Motor neuron (in vitro differentiated cells): Measurements from ENCODE around the gene PTH2R. TPM values are rescaled to one million over a fixed set of nuclear protein-coding genes. Genes with fewer than 3 reads are reported as not detected.
A peak's percentile ranks its signal among the peaks of the same experiment; 100 is the strongest.

Experiments used
- ATAC-seq, 8 experiments: fragments of 200-7000 bp; cut with Tn5 transposase; replicated peaks in 6 of 8; 2 replicates each; pipeline ENCODE4 v1.8.0; 2021; ENCODE audit warnings: mild to moderate bottlenecking in 8 of 8, moderate library complexity in 8 of 8
- H3K27ac ChIP-seq, 2 donors: fragments of 250-450 bp; sonication (Bioruptor Pico); 2 replicates each; pipeline ENCODE4 v1.9.0; 2021; ENCODE audit warnings: antibody characterized with exemption in 2 of 2, mild to moderate bottlenecking in 2 of 2, moderate library complexity in 1 of 2
- H3K4me1 ChIP-seq, 2 donors: fragments of 250-450 bp; sonication (Bioruptor Pico); replicated peaks in 1 of 2; 2 replicates each; pipeline ENCODE4 v1.6.1; 2021; ENCODE audit warnings: antibody characterized with exemption in 2 of 2, mild to moderate bottlenecking in 2 of 2, moderate library complexity in 1 of 2
- H3K4me3 ChIP-seq, 5 donors: fragments of 250-450 bp; sonication (Bioruptor Pico); 2 replicates each; pipeline ENCODE4 v1.9.0; 2021; ENCODE audit warnings: antibody characterized with exemption in 5 of 5, mild to moderate bottlenecking in 5 of 5, moderate library complexity in 4 of 5
- WGBS, 10 experiments: fragments of 450-650 bp; shearing (Covaris generic); methylation state at CpG; one replicate each; pipeline ENCODE4 v1.0.0; 2022; 5-methylcytosine and 5-hydroxymethylcytosine counted together
- in situ Hi-C, 9 experiments: fragments of 400-800 bp; cut with MboI; loops; one replicate each; pipeline ENCODE4 v1.15.0; 2021; ENCODE audit warnings: low sequenced_read_pairs in 9 of 9, low pct_unique_long_range_greater_than_20kb in 2 of 9; ENCODE audit not compliant: unreplicated experiment in 9 of 9
- total RNA-seq, 8 experiments: library from RNA; unstranded; fragments of 300-600 nt; gene quantifications; 2 replicates each; pipeline versions ENCODE4 v1.2.3 to v1.2.4, GENCODE V29; 2022

PTH2R gene, protein sequence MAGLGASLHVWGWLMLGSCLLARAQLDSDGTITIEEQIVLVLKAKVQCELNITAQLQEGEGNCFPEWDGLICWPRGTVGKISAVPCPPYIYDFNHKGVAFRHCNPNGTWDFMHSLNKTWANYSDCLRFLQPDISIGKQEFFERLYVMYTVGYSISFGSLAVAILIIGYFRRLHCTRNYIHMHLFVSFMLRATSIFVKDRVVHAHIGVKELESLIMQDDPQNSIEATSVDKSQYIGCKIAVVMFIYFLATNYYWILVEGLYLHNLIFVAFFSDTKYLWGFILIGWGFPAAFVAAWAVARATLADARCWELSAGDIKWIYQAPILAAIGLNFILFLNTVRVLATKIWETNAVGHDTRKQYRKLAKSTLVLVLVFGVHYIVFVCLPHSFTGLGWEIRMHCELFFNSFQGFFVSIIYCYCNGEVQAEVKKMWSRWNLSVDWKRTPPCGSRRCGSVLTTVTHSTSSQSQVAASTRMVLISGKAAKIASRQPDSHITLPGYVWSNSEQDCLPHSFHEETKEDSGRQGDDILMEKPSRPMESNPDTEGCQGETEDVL
- total RNA-seq = 1 to 10 TPM in 1 of 8 experiments, under 1 TPM in 7; 0.11 to 4.4 (median 0.33) TPM

DNA sequence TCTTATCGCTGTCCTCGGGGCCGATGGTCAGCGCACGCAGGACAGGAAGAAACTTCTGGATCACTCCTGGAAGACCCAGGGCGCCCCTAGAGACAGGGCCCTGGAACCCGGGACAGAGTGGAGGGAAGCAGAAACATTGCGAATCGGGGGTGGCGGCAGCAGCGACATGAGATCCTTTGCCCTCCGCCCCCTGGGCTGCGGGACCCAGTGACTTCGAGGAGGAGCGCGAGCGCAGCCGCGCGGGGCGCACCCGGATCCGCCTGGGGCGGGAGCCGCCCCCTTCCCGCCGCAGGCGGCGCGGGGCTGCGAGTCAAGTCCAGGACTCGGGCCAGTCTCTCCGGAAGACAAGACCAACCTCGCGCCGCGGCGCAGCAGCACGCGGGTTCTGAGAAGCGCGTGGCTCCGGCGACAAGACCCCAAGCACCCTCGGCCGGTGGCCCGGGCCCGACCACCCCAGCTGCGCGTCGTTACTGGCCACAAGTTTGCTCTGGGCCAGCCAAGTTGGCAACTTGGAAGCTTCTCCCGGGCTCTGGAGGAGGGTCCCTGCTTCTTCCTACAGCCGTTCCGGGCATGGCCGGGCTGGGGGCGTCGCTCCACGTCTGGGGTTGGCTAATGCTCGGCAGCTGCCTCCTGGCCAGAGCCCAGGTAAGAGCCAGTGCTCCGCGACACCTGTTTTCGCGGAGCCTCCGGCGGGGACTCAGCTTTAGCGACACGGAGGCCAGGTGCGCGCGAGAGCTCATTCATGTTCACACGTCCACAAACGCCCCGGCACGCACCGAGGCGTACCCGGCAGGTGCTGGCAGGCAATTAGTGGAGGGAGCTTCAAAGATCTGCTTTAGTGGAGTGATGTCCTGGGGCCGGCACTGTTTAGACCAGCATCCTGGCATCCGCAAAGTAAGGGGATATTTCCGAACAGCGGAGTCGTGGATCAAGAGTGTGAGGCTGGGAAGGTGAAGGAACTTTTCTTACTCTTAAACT lies at the start of gene PTH2R:
Gene PTH2R, plus strand, starts transcription at position 319 of the 978 bp plus-strand sequence. Its CDS starts 252 bp downstream, at position 571.
- Histone ChIP-seq H3K27ac (no peak within 1 kb of the TSS), H3K4me3 (peak within 1 kb of the TSS; percentile 17 to 33 (median 21)), H3K4me1 (peaks cover 0 to 3% of the 10 kb centered on the region in 2 donors)
- peak; percentile 43 to 88 (median 71) for ATAC-seq
- 0 to 100% (median 13%) methylated on average over 1 to 17 of the region's 82 CpGs; no CpG with 5 or more reads in 2 of the 10 experiments for WGBS, 10 experiments
- in situ Hi-C loops = loop anchor here in 5 of 9 experiments (25.0 kb wide), 4 partner anchors 806 to 1806 kb away; no protein-coding TSS in a partner anchor

DNA sequence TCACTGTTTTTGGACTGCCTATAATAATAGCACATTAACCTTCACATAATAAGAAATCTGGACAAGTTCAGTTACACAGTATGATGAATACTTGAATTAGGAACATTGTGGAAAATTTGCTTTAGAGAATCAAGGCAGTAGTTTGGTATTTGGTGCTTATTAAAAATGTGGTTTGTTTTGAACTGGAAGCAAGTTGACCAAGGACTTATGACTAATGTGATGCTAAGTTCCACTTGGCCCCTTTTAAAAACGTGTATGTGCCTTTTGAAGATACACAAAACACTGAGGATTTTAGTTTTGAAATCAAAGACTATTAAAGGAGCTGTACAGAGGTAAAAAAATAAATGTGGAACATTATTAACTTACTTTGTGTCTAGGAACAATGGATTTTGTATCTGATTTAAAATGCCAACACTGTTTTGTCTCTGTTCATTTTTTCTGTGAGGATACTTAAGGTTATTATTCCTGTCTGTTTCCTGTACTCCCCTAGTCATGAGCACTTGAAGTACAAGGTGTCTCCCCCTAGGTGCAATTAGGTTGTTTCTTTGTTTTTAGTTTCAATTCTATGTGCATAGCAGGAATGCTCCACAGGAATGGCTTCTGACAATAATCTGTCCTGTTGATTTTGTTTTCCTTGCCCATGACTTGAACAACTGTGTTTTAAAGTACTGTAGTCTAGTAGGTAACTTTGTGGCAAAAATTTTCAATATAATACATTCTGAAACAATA lies 49.6 kb upstream of the PTH2R start:
- 8 to 67% (median 28%) methylated on average over 1 of the region's 1 CpG; no CpG with 5 or more reads in 2 of the 10 experiments for WGBS, 10 experiments
- H3K4me1 ChIP-seq = peaks cover 4% of the 10 kb centered on the region in 2 donors
- H3K27ac ChIP-seq = no peak overlapping the region
- in situ Hi-C loops = no loop called here
- ATAC-seq = no peak
- H3K4me3 ChIP-seq = no peak overlapping the region

DNA sequence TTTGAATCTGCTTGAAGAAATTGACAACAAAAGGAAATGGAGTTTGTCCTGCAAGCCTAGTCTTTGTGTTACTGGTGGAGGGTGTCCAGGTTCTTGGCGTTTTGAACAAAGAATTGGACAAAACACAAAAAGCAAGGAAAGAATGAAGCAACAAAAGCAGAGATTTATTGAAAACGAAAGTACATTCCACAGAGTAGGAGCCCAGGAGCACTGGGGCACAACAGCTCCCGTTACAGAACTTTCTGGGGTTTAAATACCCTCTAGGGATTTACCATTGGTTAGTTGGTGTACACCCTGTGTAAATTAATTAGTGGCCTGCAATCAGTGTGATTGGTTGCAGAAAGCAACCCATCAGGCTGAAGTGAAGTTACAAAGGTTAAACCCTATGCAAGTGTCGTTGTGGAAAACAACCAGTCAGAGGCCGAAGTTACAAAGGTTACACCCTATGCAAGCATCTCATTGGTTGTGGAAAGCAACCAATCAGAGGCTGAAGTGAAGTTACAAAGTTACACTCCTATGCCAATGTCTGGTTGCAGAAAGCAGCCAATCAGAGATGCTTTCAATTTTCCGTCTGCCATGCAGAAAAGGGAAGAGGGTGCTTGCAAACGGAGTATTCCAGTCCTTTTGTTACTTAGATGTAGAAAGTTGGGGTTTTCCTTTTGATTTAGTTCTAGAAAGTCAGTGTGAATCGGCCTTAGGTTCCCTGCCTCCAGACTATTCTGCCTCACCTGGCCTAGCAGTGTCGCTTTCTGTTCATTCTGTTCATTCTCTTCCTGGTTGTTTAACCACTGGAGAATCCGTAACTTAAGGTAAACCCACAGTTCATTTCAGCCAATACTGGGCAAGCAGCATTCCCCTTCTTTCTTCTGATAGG lies 47.6 kb upstream of the PTH2R start:
- no peak overlapping the region for H3K4me3 ChIP-seq
- peak in 2 of 8 experiments; percentile 58 to 60 for ATAC-seq
- WGBS, 10 experiments = 30 to 98% (median 80%) methylated on average over 2 to 10 of the region's 10 CpGs
- H3K27ac ChIP-seq = no peak overlapping the region
- in situ Hi-C loops = no loop called here
- peaks cover 6% of the 10 kb centered on the region in 2 donors for H3K4me1 ChIP-seq

DNA sequence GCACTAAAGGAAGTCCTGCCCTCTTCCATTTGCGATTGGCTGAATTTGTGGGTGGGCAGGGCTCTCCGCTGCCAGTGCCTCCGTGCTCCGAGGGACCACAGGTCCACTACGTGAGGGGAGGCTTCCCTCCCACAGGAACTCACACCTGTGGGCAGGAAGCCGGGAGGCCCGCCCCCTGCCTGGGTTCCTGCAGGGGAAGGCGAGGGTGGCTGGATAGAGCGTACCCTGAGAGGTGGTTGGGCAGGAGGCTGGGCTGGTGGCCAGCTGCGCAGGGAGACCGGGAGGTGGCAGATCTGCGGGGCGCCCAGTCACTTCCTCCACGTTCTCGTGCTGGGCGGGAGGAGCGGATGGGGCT lies 47.0 kb upstream of the PTH2R start:
- 87 to 100% (median 99%) methylated on average over 3 to 8 of the region's 17 CpGs; no CpG with 5 or more reads in 6 of the 10 experiments for WGBS, 10 experiments
- Histone ChIP-seq H3K4me1 (peaks cover 6% of the 10 kb centered on the region in 2 donors), H3K4me3 (no peak overlapping the region), H3K27ac (no peak overlapping the region)
- in situ Hi-C loops = no loop called here
- no peak for ATAC-seq

DNA sequence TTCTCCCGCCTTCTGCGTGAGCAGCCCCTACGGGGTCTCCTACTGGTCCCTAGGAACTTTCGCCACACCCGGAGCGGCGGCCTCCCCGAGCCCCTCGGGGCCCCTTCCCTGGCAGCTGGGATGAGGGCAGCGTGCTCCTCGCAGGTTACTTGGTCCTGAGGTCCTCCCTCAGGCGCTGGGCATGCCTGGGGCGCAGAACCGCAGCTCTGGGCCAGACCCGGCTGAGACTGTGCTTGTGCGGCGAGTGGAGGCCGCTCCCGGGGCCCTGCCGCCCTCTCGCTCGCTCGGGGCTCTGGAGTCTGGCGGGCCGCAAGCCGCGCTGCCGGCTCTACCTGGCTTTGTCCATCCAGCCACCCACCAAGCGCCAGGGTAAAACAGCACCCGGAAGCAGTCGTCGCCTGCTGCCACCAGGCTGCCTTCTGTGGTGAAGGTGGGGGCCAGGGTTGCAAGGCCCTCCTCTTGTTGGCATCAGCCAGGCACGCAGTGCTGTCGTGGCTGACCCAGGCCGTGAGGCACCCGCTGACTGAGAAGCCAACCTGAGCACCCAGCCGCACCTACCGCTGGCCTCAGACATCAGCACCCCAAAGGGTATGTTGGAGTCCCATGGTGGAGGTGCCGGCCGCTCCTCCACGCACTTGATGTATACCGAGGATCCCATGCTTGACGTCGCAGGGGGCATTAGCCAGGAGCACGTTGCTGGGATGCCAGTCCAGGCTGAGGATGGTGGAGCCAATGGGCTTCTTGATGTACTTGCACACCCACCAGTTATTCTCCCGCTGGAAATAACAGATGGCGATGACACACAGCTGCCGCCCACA lies 46.1 kb upstream of the PTH2R start:
- peak in 2 of 8 experiments; percentile 13 to 19 for ATAC-seq

DNA sequence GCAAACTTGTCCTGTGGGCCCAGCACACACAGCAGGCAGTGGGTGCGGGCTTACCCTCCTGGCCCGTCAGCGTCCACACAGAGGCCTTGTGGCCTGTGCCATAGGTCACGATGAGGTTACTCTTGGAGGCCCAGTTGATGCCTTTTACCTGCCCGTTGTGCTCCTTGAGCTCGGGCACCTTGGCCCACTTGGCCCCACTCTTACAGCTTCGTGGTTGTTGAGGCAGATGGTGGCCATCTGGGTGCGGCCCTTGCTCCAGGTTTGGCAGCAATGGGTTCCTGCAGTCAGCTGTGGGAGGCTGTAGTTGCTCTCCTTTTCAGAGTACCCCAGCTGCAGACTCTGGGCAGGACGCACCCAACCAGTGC lies 45.5 kb upstream of the PTH2R start:
- peaks cover 6% of the 10 kb centered on the region in 2 donors for H3K4me1 ChIP-seq
- 81 to 100% (median 93%) methylated on average over 1 to 4 of the region's 9 CpGs; no CpG with 5 or more reads in 5 of the 10 experiments for WGBS, 10 experiments
- ATAC-seq = peak in 2 of 8 experiments; percentile 6 to 13
- H3K27ac ChIP-seq = no peak overlapping the region
- H3K4me3 ChIP-seq = no peak overlapping the region
- in situ Hi-C loops = no loop called here

More for the DNA sequence above, 46.1 kb upstream of the PTH2R start:
- Histone ChIP-seq H3K4me1 (peaks cover 6% of the 10 kb centered on the region in 2 donors), H3K27ac (no peak overlapping the region), H3K4me3 (no peak overlapping the region)
- 90 to 100% (median 97%) methylated on average over 1 to 23 of the region's 48 CpGs; no CpG with 5 or more reads in 3 of the 10 experiments for WGBS, 10 experiments
- in situ Hi-C loops = no loop called here

DNA sequence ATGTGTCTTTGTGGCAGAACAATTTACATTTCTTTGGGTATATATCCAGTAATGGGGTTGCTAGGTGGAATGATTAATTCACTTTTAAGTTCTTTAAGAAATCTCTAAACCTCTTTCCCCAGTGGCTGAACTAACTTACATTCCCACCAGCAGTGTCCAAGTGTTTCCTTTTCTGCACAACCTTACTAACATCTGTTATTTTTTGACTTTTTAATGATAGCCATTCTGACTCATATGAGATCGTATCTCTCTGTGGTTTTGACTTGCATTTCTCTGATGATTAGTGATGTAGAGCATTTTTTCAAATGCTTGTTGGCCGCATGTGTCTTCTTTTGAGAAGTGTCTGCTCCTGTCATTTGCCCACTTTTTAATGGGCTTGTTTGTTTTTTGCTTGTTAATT lies 43.1 kb upstream of the PTH2R start:
- Histone ChIP-seq H3K4me3 (no peak overlapping the region), H3K4me1 (peaks cover 6% of the 10 kb centered on the region in 2 donors), H3K27ac (no peak overlapping the region)
- ATAC-seq = peak in 3 of 8 experiments; percentile 73 to 94 (median 94)
- in situ Hi-C loops = no loop called here
- WGBS, 10 experiments = 0 to 93% (median 80%) methylated on average over 1 to 2 of the region's 2 CpGs; no CpG with 5 or more reads in 1 of the 10 experiments

DNA sequence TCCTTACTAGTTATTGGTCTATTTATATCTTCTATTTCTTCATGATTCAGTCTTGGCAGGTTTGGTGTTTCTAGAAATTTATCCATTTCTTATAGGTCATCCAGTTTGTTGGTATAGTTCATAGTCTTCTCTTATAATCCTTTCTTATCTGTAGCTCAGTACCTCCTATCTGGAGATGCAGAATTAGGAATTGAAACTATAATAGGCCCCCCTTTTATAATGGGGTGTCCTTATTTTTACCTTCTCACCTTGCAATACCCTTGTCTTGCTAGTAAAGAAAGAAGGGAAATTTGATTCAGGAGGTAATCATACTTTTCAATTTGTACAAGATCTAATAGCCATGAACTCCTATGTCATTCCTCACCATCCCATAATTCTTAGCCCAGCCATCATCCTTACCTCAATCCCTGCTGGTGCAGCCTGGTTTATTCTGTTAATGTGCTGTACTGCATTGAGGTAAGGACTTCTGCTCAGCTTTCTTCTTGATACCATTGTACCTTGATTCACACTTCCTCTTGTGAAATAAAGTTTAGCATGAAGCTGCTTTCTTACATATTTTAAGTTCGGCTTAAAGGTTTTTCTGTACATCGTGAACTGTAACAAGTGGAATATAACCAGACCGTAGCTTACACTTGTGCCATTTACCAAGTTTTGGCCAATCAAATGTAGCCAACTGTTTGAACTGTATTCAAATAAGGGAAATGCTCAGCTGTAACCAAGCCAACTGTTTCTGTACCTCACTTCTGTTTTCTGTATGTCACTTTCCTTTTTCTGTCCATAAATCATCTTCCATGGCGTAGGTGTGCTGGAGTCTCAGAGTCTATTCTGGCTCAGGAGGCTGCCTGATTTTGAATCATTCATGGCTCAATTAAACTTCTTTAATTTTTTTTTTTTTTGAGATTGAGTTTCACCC lies 40.1 kb upstream of the PTH2R start:
- in situ Hi-C loops = no loop called here
- whole genome bisulfite sequencing, 10 experiments = 51 to 100% (median 92%) methylated on average over 1 to 4 of the region's 4 CpGs
- ATAC-seq = no peak
- Histone ChIP-seq H3K4me3 (no peak overlapping the region), H3K4me1 (peaks cover 6% of the 10 kb centered on the region in 2 donors), H3K27ac (no peak overlapping the region)

DNA sequence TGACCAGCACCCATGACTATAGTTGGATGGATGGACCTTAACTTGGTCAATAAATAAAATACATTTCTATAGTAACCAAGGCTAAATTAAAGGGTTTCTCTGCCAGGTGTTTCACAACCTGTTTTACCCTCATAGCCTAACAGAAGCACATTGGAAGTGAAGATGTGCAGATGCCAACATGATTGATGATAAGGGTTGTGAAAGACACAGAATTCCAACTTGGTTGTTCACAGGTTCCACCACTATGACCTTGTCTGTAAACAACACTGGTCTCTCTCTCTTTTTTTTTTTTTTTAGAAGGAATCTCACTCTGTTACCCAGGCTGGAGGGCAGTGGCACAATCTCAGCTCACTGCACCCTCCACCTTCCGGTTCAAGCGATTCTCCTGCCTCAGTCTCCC lies 37.5 kb upstream of the PTH2R start:
- no peak for ATAC-seq
- in situ Hi-C loops = no loop called here
- H3K27ac ChIP-seq = no peak overlapping the region
- no peak overlapping the region for H3K4me3 ChIP-seq
- no peaks in the 10 kb centered on the region for H3K4me1 ChIP-seq
- 80 to 100% (median 100%) methylated on average over 1 to 2 of the region's 2 CpGs; no CpG with 5 or more reads in 7 of the 10 experiments for WGBS, 10 experiments

DNA sequence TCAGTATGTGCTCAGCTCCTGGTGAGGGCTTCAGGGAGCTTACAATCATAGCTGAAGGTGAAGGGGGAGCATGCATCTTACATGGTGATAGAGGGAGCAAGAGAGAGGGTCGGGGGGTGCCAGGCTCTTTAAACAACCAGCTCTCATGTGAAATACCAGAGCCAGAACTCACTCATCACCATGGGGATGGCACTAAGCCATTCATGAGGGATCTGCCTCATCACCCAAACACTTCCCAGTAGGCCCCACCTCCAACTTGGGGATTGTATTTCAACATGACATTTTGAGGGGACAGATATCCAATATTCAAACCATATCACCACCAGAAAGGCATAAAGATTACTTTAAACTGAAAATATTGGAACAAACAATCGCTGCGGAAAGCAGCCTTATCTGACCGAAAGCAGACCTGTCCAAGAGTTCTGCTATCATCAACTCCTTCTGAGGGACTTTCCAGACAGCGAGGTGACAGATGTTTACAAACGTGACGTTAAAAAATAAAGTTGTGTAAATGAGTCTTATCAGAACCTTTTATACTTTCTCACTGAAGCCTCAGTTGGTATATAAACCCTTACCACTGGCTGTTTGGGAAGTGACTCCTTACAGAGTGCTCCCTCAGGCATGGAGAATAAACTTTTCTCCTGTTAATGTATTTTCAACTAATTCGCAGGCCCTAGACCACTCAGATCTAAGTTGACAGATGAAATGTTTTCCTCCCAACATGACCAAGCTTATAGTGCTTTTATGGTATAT lies 35.5 kb upstream of the PTH2R start:
- H3K4me1 ChIP-seq = no peaks in the 10 kb centered on the region
- no peak for ATAC-seq
- no peak overlapping the region for H3K4me3 ChIP-seq
- no peak overlapping the region for H3K27ac ChIP-seq
- WGBS, 10 experiments = 66 to 100% (median 89%) methylated on average over 3 to 8 of the region's 8 CpGs
- in situ Hi-C loops = no loop called here
